HG03565 (cell line): ENCODE results near the gene NEMP1.

Experiments used
- ATAC-seq: cut with Tn5 transposase; IDR thresholded peaks from one replicate; pipeline ENCODE4 v1.9.1; 2021; ENCODE audit warnings: mild to moderate bottlenecking, moderate library complexity; ENCODE audit not compliant: unreplicated experiment

NEMP1 gene

DNA sequence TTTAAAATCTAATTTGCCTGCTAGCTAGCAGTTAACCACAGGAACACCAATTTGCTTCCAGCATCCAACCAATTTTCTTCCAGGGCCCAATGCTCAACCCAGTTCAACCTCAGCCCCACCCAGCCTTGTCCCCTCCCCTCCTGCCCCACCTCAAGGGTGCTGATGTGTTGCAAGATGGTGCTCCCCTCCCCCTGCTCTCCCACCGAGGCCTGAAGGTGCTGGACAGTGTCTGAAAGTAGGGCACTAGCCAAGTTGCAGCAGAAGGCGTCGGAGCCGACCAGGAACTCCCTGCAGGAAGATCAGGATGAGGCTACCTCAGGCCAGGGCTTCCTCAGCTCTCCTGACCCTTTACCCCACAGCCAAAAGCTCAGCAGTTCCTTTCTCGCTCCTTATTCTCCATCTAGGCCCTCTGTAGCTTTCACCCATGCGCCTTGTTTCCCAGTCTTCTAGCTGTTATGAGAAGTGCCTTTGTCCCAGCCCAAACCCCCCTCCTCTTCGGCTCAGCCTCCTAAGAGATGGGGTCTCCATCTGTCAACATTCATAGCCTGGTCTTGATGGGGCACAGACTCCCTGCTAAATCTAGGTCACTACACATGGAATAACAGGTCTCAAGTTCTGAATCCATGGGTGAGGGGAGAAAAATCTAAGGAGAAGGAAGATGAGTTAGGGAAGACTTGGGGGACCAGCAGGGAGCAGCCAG lies 29.0 kb upstream of the NEMP1 start:
- no peak for ATAC-seq

DNA sequence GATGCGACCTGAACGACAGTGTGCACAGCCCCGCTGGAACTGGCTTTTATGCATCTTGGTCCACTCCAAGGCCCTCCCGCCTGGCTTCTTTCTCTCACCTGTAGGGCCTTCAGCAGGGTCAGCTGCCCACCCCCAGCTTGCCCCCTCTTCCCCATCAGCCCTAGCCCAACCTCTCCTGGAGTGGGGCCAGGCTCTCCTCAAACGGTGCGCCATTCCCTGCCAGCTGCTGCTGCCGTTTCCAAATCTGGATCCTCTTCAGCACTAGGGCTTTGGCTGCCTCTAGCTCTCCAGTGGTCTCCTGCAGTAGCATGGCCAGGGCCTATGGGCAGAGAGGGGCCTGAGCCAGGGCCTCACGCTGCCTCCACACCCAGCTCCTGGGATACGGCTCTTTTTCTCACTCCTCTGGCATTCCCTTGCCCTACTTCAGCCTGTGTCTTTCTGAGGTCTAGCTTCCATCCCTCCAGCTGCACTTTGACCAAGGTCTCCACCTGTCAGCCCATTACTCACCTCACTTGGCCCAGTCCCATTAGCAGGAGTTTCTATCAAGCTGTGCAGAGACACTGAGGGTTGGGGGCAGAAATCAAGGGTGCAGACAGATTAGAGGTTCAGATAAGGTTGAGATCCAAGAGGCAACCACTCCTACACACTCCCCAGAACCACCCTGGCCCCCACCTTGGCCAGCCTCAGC lies 27.6 kb upstream of the NEMP1 start:
- no peak for ATAC-seq

- ATAC-seq = no peak
Observed at GRCh38 chr12:57105011-57105753, 26.6 kb upstream of the NEMP1 start.

DNA sequence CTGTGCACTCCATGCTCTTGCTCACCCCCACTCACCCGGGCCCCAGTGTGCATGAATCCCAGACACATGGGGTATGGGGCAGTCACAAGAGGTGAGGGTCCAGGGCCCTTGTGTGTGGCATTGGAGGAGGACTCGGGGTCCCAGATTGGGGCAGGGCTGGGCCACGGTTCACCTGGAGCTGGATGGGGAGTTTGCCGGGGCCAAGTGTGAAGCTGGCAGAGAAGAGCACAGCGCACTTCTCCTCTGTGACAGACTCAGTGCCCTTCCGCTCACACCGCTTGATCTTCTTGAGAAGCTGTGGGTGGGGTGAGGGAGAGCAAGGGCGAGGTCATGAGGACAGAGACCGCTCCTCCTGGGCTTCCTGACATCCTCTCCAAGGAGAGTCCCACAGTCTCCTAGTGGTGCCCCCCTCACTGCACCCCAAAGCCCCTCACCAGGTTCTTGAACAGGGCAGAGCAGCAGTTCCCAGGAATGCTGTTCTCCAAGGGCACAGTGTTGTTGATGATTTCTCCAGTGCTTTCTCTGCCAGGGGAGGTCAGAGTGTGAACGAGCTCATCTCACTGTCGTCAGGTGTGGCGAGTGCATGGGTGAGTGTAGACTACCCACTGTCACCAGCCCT lies 25.8 kb upstream of the NEMP1 start:
- ATAC-seq = no peak

- ATAC-seq = no peak
Observed at GRCh38 chr12:57103856-57104255, 25.3 kb upstream of the NEMP1 start.

DNA sequence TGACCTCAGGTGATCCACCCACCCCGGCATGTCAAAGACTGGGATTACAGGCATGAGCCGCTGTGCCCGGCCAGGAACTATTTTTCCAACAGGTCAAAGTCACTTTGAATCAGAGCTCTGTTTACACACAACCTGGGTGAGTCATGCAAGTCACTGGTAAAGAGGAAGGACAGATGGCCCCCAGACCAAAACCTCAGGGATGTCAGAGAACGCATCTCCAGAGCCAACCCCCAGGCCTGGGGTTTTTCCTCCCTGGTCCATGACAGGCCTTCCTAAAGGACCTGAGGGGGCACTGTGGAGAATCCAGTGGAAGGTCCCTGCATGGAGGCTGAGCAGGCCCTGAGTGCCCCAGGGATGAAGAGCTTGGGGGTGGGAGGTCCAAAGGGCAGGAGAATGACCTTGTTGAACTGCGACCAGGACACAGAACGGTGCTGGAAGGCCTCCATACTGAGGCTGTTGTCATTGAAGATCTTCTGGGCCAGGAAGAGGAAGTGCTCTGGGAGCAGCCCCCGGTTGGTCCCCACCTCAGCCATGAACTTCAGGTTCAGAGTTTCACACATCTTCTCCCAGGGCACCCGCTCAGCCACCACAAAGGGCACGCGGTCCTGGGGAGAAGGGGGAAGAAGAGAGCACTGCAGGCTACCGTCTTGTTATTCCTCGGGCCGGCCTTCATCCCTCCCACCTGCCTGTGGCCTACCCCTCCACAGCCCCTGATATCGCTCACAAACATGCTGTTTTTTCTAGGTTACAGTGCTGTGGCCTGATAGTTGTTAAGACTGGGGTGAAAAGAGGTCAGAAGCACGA lies 23.5 kb upstream of the NEMP1 start:
- ATAC-seq = no peak

GRCh38 chr12:57099766-57100165 lies 21.2 kb upstream of the NEMP1 start:
- no peak for ATAC-seq

- no peak for ATAC-seq
Observed at GRCh38 chr12:57099047-57099714, 20.6 kb upstream of the NEMP1 start.

GRCh38 chr12:57098546-57098945 lies 20.0 kb upstream of the NEMP1 start:
- no peak for ATAC-seq

DNA sequence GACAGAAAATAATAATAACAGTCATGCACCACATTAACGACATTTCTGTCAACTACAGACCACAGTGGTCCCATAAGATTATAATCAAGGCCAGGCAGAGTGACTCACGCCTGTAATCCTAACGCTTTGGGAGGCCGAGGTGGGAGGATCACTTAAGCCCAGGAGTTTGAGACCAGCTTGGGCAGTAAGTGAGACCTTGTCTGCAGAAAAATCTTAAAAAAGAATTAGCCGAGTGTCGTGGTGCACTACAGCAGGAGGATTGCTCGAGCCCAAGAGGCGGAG lies 18.9 kb upstream of the NEMP1 start:
- no peak for ATAC-seq

DNA sequence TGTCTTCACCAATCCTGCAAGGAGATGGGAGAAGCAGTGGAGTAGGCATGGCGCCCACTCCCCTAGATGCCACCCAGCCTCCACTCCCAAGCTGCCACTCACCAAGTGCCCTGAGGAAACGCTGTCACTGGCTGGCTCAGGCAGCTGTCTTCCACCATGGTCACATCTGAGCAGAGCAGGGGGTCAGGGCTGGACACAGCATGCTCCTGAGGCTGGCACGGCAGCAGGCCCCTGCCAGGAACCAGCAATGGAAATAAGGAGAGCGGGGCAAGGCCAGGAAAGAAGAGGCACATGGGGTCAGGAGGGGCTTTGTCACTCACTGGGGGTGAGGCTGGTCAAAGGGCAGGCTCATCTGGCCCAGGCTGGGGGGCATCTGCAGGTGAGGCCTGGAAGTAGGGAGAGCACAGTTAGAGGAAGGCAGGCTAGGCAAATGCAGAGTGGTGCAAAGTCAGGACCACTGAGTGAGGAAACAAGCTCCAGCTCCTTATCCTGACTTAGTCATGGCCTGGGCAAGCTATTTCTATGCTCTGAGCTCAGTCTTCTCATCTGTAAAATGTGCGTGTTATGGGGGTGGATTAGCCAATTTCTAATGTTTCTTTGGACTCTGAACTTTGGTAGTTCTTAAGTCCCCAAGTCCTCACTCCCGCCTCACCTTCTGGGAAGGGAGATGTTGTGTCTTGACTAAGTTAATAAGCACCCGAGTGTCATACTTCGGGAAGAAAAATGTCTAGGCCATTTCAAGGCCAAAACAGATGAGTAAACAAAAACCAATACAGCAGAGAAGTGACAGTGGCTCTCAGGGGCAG lies 18.4 kb upstream of the NEMP1 start:
- ATAC-seq = no peak

DNA sequence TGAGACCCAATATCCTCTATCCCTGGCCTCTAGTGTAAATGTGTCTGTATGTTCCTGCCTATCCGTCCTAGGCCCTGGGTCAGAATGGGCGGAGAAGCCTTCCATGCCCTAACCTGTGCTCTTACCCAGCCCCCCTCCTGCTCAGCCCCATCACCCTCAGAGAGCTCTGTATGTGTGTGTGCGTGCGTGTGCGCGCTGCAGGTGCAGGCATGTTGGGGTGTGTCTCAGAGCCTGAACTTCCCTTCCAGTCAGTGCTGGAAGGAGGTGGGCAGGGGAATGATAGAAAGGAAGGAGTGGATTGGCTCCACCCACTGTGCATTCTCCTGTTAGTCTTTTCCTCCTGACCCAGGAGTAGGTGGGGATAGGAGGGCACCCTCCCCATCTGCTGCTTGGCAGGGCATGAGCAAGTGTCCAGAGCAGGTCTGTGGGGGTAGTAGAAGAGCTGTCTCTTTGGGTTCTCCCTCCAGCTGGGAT lies 17.5 kb upstream of the NEMP1 start:
- ATAC-seq = no peak

GRCh38 chr12:57095440-57095839 lies 16.8 kb upstream of the NEMP1 start:
- ATAC-seq = no peak

DNA sequence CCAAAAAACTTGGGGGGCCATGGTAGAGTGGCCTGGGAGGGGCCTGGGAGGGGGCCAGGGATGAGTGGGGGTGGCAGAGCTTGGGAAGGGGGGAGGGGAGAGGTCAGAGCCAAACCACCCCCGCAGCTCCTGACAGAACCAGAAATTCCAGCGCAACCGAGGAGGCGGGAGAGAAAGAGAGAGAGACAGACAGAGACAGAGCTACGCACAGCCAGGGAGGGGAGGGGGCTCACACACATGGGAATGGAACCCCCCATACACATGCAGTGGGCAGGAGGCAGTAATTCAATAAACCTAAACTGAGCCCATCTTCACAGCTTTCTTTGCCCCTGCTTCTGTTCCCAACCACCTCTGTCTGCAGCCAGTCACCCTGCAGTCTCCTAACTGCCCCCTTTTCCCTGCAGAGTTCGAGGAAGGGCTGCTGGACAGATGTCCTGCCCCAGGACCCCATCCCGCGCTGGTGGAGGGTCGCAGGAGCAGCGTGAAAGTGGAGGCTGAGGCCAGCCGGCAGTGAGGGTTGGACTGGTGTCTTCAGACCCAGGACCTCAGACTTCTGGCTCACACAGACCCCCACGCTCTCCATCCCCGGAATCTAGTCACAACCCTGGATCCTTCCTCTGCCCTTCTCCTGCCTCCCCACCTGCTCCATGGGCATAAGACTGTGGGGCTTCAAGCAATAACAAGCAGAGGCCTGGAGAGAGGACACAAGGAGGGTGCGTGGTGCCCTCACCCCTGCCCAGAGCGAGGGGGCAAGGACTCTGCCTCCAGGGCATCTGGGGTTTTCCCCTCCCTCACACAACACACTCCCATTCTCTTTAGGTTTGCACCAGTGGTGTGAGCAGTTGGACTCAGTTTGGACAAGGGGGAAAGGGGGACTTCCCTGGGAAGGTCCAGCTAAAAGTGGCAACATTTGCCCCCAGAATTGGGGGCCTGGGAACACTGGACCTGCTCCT lies 15.9 kb upstream of the NEMP1 start:
- ATAC-seq = no peak

GRCh38 chr12:57093415-57094207 lies 15.0 kb upstream of the NEMP1 start:
- ATAC-seq = no peak

- no peak for ATAC-seq
Observed at GRCh38 chr12:57092876-57093414, 14.4 kb upstream of the NEMP1 start.

- ATAC-seq = no peak
Observed at GRCh38 chr12:57092529-57092862, 13.9 kb upstream of the NEMP1 start.
